ENCODE results near the gene RSBN1. TPM values are rescaled to one million over a fixed set of nuclear protein-coding genes. Genes with fewer than 3 reads are reported as not detected.

Gene RSBN1
- total RNA-seq, result 6.2 and 10.5 TPM in 2 replicates

GRCh38 chr1:113811888-113812660, at the start of gene RSBN1:
Gene RSBN1 (minus strand): TSS chr1:113812476. CDS start chr1:113812412, 64 bp downstream.

GRCh38 chr1:113759333-113760101, 52.8 kb downstream of the RSBN1 start, which contains the start of gene PHTF1:
Gene PHTF1 (minus strand): TSS chr1:113759486. CDS start chr1:113758703, 783 bp downstream.

Other genes with a start within 250 kb of the RSBN1 start
- gene PHTF1, start 53.0 kb downstream of the RSBN1 start, total RNA-seq, result 28.2 and 33.2 TPM in 2 replicates
- 3.1 TPM in 2 replicates for gene PTPN22, start 59.2 kb upstream of the RSBN1 start, total RNA-seq
- 0.07 TPM in 1 of 2 replicates, not detected in the other for gene BCL2L15, start 75.1 kb upstream of the RSBN1 start, total RNA-seq
- gene AP4B1, start 92.3 kb upstream of the RSBN1 start, total RNA-seq, result 17.0 and 18.2 TPM in 2 replicates
- gene DCLRE1B, start 92.8 kb upstream of the RSBN1 start, total RNA-seq, result 9.1 and 10.6 TPM in 2 replicates
- gene HIPK1, start 116.8 kb upstream of the RSBN1 start, total RNA-seq, result 21.4 and 24.9 TPM in 2 replicates
- 0.93 and 1.9 TPM in 2 replicates for gene OLFML3, start 167.0 kb upstream of the RSBN1 start, total RNA-seq

Data from mammary microvascular endothelial cell (primary cell).